NB4 (cell line): ENCODE measurements around the gene PLAAT1.

Source experiments
- DNase-seq: peaks from one replicate; pipeline ENCODE4 v3.0.0; 2010; ENCODE audit warnings: low read depth
- H3K4me3 ChIP-seq: one replicate; pipeline ENCODE4 v1.5.1; 2011; ENCODE audit warnings: mild to moderate bottlenecking, low read depth, low read length, moderate library complexity
- CTCF ChIP-seq: IDR thresholded peaks from one replicate; pipeline ENCODE4 v1.5.1; 2012; ENCODE audit warnings: low read depth, low read length
- MYC ChIP-seq: IDR thresholded peaks from 2 replicates; pipeline ENCODE4 v1.6.1; 2011; ENCODE audit warnings: low read depth, low read length
- POLR2A ChIP-seq: IDR thresholded peaks from 2 replicates; pipeline ENCODE4 v1.6.1; 2011; ENCODE audit warnings: mild to moderate bottlenecking; ENCODE audit not compliant: insufficient read length; ENCODE audit errors: extremely low read depth
- TF ChIP-seq, protein P1 (sequence below): IDR thresholded peaks from 2 replicates; pipeline ENCODE4 v1.6.1; 2011; ENCODE audit warnings: low read depth, low read length

Gene PLAAT1

DNA sequence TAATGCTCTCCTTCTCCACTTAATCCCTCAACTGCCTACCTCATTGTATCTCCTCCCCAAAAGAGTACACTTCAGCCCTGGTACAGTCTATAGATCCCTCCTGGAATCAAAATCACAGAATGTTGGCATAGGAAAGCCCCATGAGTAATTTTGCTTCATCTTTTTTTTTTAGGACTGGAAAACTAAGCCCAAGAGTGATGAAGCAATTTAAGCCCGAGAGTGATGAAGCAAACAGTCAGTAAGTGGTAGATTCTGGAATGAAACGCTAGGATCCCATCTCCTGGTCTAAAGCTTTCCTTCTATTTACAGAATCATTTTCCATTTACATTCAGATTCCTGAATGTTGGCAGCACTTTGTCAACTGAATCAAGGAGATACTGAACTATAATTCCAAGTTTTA, 29.8 kb upstream of the PLAAT1 start:
- H3K4me3 ChIP-seq = no peak overlapping the region
- TF ChIP-seq POLR2A (no peak), MYC (no peak), CTCF (no peak)
- TF ChIP-seq, protein P1, sequence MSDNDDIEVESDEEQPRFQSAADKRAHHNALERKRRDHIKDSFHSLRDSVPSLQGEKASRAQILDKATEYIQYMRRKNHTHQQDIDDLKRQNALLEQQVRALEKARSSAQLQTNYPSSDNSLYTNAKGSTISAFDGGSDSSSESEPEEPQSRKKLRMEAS = no peak
- DNase-seq = no peak

DNA sequence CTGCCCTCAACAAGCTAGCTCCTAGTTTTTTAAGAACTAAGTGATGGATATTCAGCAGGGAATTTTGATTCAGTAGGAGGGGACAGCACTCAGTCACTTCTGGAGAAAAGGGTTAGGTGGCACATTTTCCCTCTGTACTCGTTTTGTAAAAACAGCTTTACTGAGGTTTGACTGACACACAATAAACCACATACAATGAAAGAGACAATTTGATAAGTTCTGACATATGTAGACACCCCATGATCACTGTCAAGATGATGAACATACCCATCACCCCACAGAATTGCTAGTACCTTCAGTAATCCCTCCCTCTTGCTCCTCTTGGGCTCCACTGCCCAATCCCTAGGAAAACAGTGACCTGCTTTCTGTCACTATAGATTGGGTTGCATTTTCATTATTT, 29.0 kb upstream of the PLAAT1 start:
- TF ChIP-seq, protein P1 = no peak
- TF ChIP-seq CTCF (no peak), POLR2A (no peak), MYC (no peak)
- no peak overlapping the region for H3K4me3 ChIP-seq
- DNase-seq = no peak

DNA sequence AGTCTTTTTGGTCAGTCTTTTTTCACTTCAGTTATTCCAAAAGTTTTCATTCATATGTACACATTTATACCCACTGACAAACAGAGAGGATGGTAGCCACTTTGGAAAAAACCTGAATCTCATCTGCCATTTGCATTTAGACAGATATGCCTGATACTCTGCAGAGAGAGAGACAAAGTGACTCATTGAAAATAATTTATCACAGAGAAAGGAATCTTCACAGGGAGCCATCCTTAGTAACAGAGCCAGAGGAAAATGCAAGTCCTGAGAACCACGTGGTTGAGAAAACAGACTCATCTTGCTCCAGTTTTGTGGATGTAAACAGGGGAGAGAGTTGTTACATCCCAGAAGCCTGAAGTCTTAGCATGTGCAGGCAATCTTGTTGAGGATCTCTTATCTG, 28.2 kb upstream of the PLAAT1 start:
- no peak for DNase-seq
- H3K4me3 ChIP-seq = no peak overlapping the region
- TF ChIP-seq POLR2A (no peak), MYC (no peak), CTCF (no peak)
- TF ChIP-seq, protein P1 = no peak

GRCh38 chr3:193214445-193214844, 26.6 kb upstream of the PLAAT1 start:
- no peak overlapping the region for H3K4me3 ChIP-seq
- no peak for TF ChIP-seq MYC
- no peak for DNase-seq

GRCh38 chr3:193225302-193226125, 15.5 kb upstream of the PLAAT1 start:
- TF ChIP-seq POLR2A (no peak), CTCF (no peak), MYC (no peak)
- TF ChIP-seq, protein P1 = no peak
- no peak for DNase-seq
- H3K4me3 ChIP-seq = no peak overlapping the region

GRCh38 chr3:193228206-193228605, 12.8 kb upstream of the PLAAT1 start:
- DNase-seq = no peak
- TF ChIP-seq, protein P1 = no peak
- TF ChIP-seq CTCF (no peak), POLR2A (no peak), MYC (no peak)
- H3K4me3 ChIP-seq = no peak overlapping the region
